IMR-90 (cell line): Measurements from ENCODE around the gene SP140. TPM values are rescaled to one million over a fixed set of nuclear protein-coding genes. Genes with fewer than 3 reads are reported as not detected.
"Not testable (repeated sequence)": the region's sequence is repeated elsewhere in the genome, so short reads cannot be mapped to it uniquely, and the experiment has no call there.

Experiments
- ATAC-seq: fragments of 200-7000 bp; cut with Tn5 transposase; 2 replicates; pipeline ENCODE4 v1.9.1; 2020; ENCODE audit warnings: low read depth, mild to moderate bottlenecking, moderate library complexity
- BruUV-seq: library from RNA; stranded (reverse); fragments of 400-500 nt; replicated peaks from 2 replicates; lab custom pipeline; 2021; lab: Mats Ljungman, UMichigan
- CTCF ChIA-PET: fragments of 300-600 bp; formaldehyde crosslinking; extraction: SDS; loops from one replicate; lab custom pipeline; 2021; ENCODE audit warnings: antibody characterized with exemption; lab: Yijun Ruan, JAX
- POLR2A ChIA-PET: fragments of 300-600 bp; sonication (Branson Sonifier 250); formaldehyde crosslinking; loops from one replicate; lab custom pipeline; 2022; ENCODE audit warnings: antibody characterized with exemption; ENCODE audit not compliant: unreplicated experiment; lab: Charles Lee
- DNase-seq: peaks from one replicate; pipeline ENCODE4 v3.0.0; 2013
- H2AFZ ChIP-seq: replicated peaks from 2 replicates; pipeline ENCODE3; 2013; ENCODE audit warnings: low read length, mild to moderate bottlenecking; ENCODE audit not compliant: poor library complexity
- H2AK5ac ChIP-seq: 2 replicates; pipeline ENCODE4 v1.6.1; 2013; ENCODE audit warnings: low read depth, low read length, inconsistent platforms
- H2AK9ac ChIP-seq: replicated peaks from 2 replicates; pipeline ENCODE3; 2013; ENCODE audit warnings: mild to moderate bottlenecking, low read depth, low read length, moderate library complexity; ENCODE audit not compliant: poor library complexity
- H2BK120ac ChIP-seq: 2 replicates; pipeline ENCODE4 v1.6.1; 2013; ENCODE audit warnings: low read depth, low read length, inconsistent platforms
- H2BK15ac ChIP-seq: 3 replicates; pipeline ENCODE4 v1.6.1; 2013; ENCODE audit warnings: low read depth, low read length, inconsistent platforms
- H2BK20ac ChIP-seq: 2 replicates; pipeline ENCODE4 v1.6.1; 2013; ENCODE audit warnings: low read depth, mild to moderate bottlenecking, inconsistent platforms, low read length, moderate library complexity
- H2BK5ac ChIP-seq: 2 replicates; pipeline ENCODE4 v1.6.1; 2013; ENCODE audit warnings: mild to moderate bottlenecking, low read depth, low read length, inconsistent platforms; ENCODE audit not compliant: poor library complexity, severe bottlenecking
- H3K14ac ChIP-seq: replicated peaks from 2 replicates; pipeline ENCODE4 v1.6.1; 2013; ENCODE audit warnings: low read depth, low read length, inconsistent platforms
- H3K18ac ChIP-seq: 2 replicates; pipeline ENCODE4 v1.6.1; 2013; ENCODE audit warnings: low read depth, low read length, control low read depth
- H3K23ac ChIP-seq: 2 replicates; pipeline ENCODE4 v1.6.1; 2013; ENCODE audit warnings: low read depth, low read length, inconsistent platforms
- H3K27ac ChIP-seq: 2 replicates; pipeline ENCODE4 v1.5.1; 2013; ENCODE audit warnings: mild to moderate bottlenecking, control low read depth, low read length; ENCODE audit not compliant: insufficient read depth
- H3K27me3 ChIP-seq: 2 replicates; pipeline ENCODE4 v1.6.1; 2013; ENCODE audit warnings: low read length; ENCODE audit not compliant: control insufficient read depth, insufficient read depth
- H3K36me3 ChIP-seq: 2 replicates; pipeline ENCODE4 v1.6.1; 2013; ENCODE audit warnings: low read length, mixed read lengths; ENCODE audit not compliant: control insufficient read depth, insufficient read depth
- H3K4ac ChIP-seq: 2 replicates; pipeline ENCODE4 v1.6.1; 2013; ENCODE audit warnings: low read depth, low read length, inconsistent platforms
- H3K4me1 ChIP-seq: 2 replicates; pipeline ENCODE4 v1.6.1; 2013; ENCODE audit warnings: low read length, mixed read lengths; ENCODE audit not compliant: control insufficient read depth, insufficient read depth
- H3K4me2 ChIP-seq: 2 replicates; pipeline ENCODE4 v1.6.1; 2013; ENCODE audit warnings: low read depth, mild to moderate bottlenecking, control low read depth, low read length, moderate library complexity
- H3K4me3 ChIP-seq: 2 replicates; pipeline ENCODE4 v1.5.1; 2013; ENCODE audit warnings: low read depth, mild to moderate bottlenecking, control low read depth, low read length, moderate library complexity; ENCODE audit not compliant: insufficient read depth
- H3K56ac ChIP-seq: 2 replicates; pipeline ENCODE4 v1.6.1; 2013; ENCODE audit warnings: low read length, inconsistent platforms; ENCODE audit not compliant: insufficient read depth; ENCODE audit errors: extremely low read depth
- H3K79me1 ChIP-seq, 2 experiments: 2 replicates each; pipeline ENCODE4 v1.6.1; 2013; ENCODE audit warnings: low read length in 2 of 2, inconsistent platforms in 1 of 2, low read depth in 1 of 2
- H3K9ac ChIP-seq: 2 replicates; pipeline ENCODE4 v1.6.1; 2013; ENCODE audit warnings: low read depth, low read length, control low read depth
- H3K9me1 ChIP-seq: 2 replicates; pipeline ENCODE4 v1.6.1; 2013; ENCODE audit warnings: low read length, inconsistent platforms; ENCODE audit not compliant: insufficient read depth
- H3K9me3 ChIP-seq: 2 replicates; pipeline ENCODE4 v1.6.1; 2013; ENCODE audit warnings: low read length; ENCODE audit not compliant: control insufficient read depth, insufficient read depth
- H4K20me1 ChIP-seq: 2 replicates; pipeline ENCODE4 v1.6.1; 2013; ENCODE audit warnings: low read length, inconsistent platforms; ENCODE audit not compliant: insufficient read depth
- H4K5ac ChIP-seq: 2 replicates; pipeline ENCODE4 v1.6.1; 2013; ENCODE audit warnings: mild to moderate bottlenecking, low read depth, low read length, control low read depth
- H4K8ac ChIP-seq, 2 experiments: 2 replicates each; pipeline ENCODE4 v1.6.1; 2013; ENCODE audit warnings: low read depth in 2 of 2, low read length in 2 of 2, control low read depth in 1 of 2, inconsistent platforms in 1 of 2
- H4K91ac ChIP-seq: 2 replicates; pipeline ENCODE4 v1.6.1; 2013; ENCODE audit warnings: low read depth, low read length, inconsistent platforms; ENCODE audit not compliant: insufficient read depth
- WGBS, 2 experiments: methylation state at CpG; one replicate each; pipeline versions ENCODE4 v1.1.5 to v1.1.7; 2013; ENCODE audit warnings: missing lambda C conversion rate in 2 of 2; ENCODE audit not compliant: insufficient read length in 1 of 2; ENCODE audit errors: extremely low coverage in 2 of 2; 5-methylcytosine and 5-hydroxymethylcytosine counted together
- dilution Hi-C: fragments of 300-500 bp; cut with HindIII; formaldehyde crosslinking; loops from one replicate; pipeline ENCODE4 v1.14.3; 2018; ENCODE audit warnings: low sequenced_read_pairs; ENCODE audit not compliant: unreplicated experiment
- in situ Hi-C: fragments of 300-500 bp; cut with MboI; formaldehyde crosslinking; loops from 3 replicates; pipeline ENCODE4 v1.14.3; 2019; ENCODE audit warnings: low sequenced_read_pairs, inconsistent platforms, mixed read lengths
- intact Hi-C: fragments of 100-400 bp; cut with micrococcal nuclease; formaldehyde crosslinking; loops from 2 replicates; pipeline ENCODE4 v1.10.0; 2022
- polyA plus RNA-seq, 3 experiments: library from polyadenylated mRNA; depleted of rRNA; stranded (reverse); fragments of >200 nt; gene quantifications; 2 replicates each; pipeline ENCODE4 v1.2.3, GENCODE V29; 2012; ENCODE audit warnings: low replicate concordance in 1 of 3
- total RNA-seq: library from RNA; depleted of rRNA; stranded (reverse); fragments of >200 nt; gene quantifications from 2 replicates; pipeline ENCODE4 v1.2.3, GENCODE V29; 2012

SP140 gene
- total and polyA plus RNA-seq, 2 of the 4 experiments (the other 2 are of a cell fraction) = 1.4 TPM

GRCh38 chr2:230222829-230223228 lies 2.7 kb upstream of the SP140 start:
- in situ Hi-C loops = loop anchor here (25.0 kb wide), 1 partner anchor 589 kb away; no protein-coding TSS in a partner anchor
- H3K36me3 ChIP-seq, H3K56ac ChIP-seq, H3K18ac ChIP-seq, H4K5ac ChIP-seq, intact Hi-C loops, H3K27ac ChIP-seq, H4K20me1 ChIP-seq, H2BK5ac ChIP-seq, DNase-seq, POLR2A ChIA-PET, H2BK20ac ChIP-seq, H2BK15ac ChIP-seq, H2AK5ac ChIP-seq, H2AK9ac ChIP-seq, H3K14ac ChIP-seq, H3K9me3 ChIP-seq, ATAC-seq, H3K4me1 ChIP-seq, H3K9ac ChIP-seq, BruUV-seq, H4K91ac ChIP-seq, H2BK120ac ChIP-seq, H2AFZ ChIP-seq, H3K23ac ChIP-seq, H3K4ac ChIP-seq, CTCF ChIA-PET, H3K9me1 ChIP-seq, dilution Hi-C loops, H3K79me1 ChIP-seq, H3K4me3 ChIP-seq, H3K27me3 ChIP-seq, H4K8ac ChIP-seq, H3K4me2 ChIP-seq: not testable (repeated sequence)
- no CpG with 5 or more reads among the region's 4 CpGs for WGBS, 2 experiments
